Activated CD4-positive, alpha-beta memory T cell treated with anti-CD3 and anti-CD28 coated beads for 36 hours (primary cell): ENCODE measurements around the gene CSTF1. TPM values are rescaled to one million over a fixed set of nuclear protein-coding genes. Genes with fewer than 3 reads are reported as not detected.

Experiments used
- CTCF ChIA-PET: fragments of 350-600 bp; sonication (Branson Sonifier 250); formaldehyde crosslinking; loops from one replicate; lab custom pipeline; 2021; ENCODE audit warnings: antibody characterized with exemption, inconsistent platforms; lab: Charles Lee
- POLR2A ChIA-PET: fragments of 350-600 bp; sonication (Branson Sonifier 250); formaldehyde crosslinking; loops from one replicate; lab custom pipeline; 2021; ENCODE audit warnings: antibody characterized with exemption; lab: Charles Lee
- DNase-seq: peaks from one replicate; pipeline ENCODE4 v3.0.0-alpha.2; 2020
- H3K27ac Mint-ChIP-seq: one replicate; pipeline ENCODE4 v1.8.0; 2021; ENCODE audit warnings: mixed read lengths
- H3K27me3 Mint-ChIP-seq: one replicate; pipeline ENCODE4 v1.8.0; 2021; ENCODE audit warnings: mixed read lengths
- H3K36me3 Mint-ChIP-seq: one replicate; pipeline ENCODE4 v1.8.0; 2021; ENCODE audit warnings: mixed read lengths
- H3K4me1 Mint-ChIP-seq: one replicate; pipeline ENCODE4 v1.8.0; 2021; ENCODE audit warnings: low read depth, mixed read lengths
- H3K4me3 Mint-ChIP-seq: one replicate; pipeline ENCODE4 v1.8.0; 2021; ENCODE audit warnings: mild to moderate bottlenecking, mixed read lengths
- H3K9me3 Mint-ChIP-seq: one replicate; pipeline ENCODE4 v1.8.0; 2021; ENCODE audit warnings: mixed read lengths
- intact Hi-C: fragments of 100-400 bp; cut with micrococcal nuclease; formaldehyde crosslinking; loops from one replicate; pipeline ENCODE4 v1.15.1; 2023
- total RNA-seq, 2 experiments: library from RNA; stranded (reverse); gene quantifications; one replicate each; pipeline ENCODE4 v1.2.3, GENCODE V29; 2021

The CSTF1 gene
- total RNA-seq, 2 experiments from 2014 or later, result 53.9 to 56.6 TPM

- POLR2A ChIA-PET, result interaction anchor here (1.1 to 4.0 kb wide), 7 partner anchors 8 to 39 kb away, joined by 3 to 19 read pairs (median 4); partner anchors contain the start of genes CASS4 and RTF2
- intact Hi-C loops, result loop anchor here (1.0 to 2.0 kb wide), 2 partner anchors 11 to 15 kb away; no protein-coding TSS in a partner anchor
- Mint-ChIP-seq H3K4me1 (peaks cover 72% of the 10 kb centered on the region), H3K4me3 (peak overlapping the region; percentile 66), H3K27ac (peak overlapping the region; percentile 87), H3K9me3 (no peaks in the 10 kb centered on the region), H3K27me3 (no peaks in the 10 kb centered on the region), H3K36me3 (peaks cover 4% of the 10 kb centered on the region)
- DNase-seq, result peak; percentile 79
- CTCF ChIA-PET, result interaction anchor here (1.4 to 2.6 kb wide), 2 partner anchors 9 to 11 kb away, joined by 4 to 9 read pairs; no protein-coding TSS in a partner anchor
Observed at GRCh38 chr20:56429502-56429901, 37.1 kb downstream of the CSTF1 start.

GRCh38 chr20:56429941-56430340 lies 37.5 kb downstream of the CSTF1 start:
- CTCF ChIA-PET, result interaction anchor here (1.4 to 2.6 kb wide), 2 partner anchors 9 to 11 kb away, joined by 4 to 9 read pairs; no protein-coding TSS in a partner anchor
- DNase-seq, result peak; percentile 8
- Mint-ChIP-seq H3K27ac (peak overlapping the region; percentile 87), H3K27me3 (no peaks in the 10 kb centered on the region), H3K4me1 (peaks cover 69% of the 10 kb centered on the region), H3K9me3 (no peaks in the 10 kb centered on the region), H3K4me3 (peak overlapping the region; percentile 66), H3K36me3 (peaks cover 4% of the 10 kb centered on the region)
- POLR2A ChIA-PET, result interaction anchor here (0.6 to 4.0 kb wide), 5 partner anchors 9 to 39 kb away, joined by 3 to 19 read pairs (median 4); partner anchors contain the start of gene RTF2
- intact Hi-C loops, result loop anchor here (1.0 to 2.0 kb wide), 2 partner anchors 12 to 15 kb away; no protein-coding TSS in a partner anchor

- Mint-ChIP-seq H3K36me3 (peaks cover 4% of the 10 kb centered on the region), H3K4me3 (peak overlapping the region; percentile 66), H3K27ac (peak overlapping the region; percentile 87), H3K9me3 (no peaks in the 10 kb centered on the region), H3K4me1 (peaks cover 66% of the 10 kb centered on the region), H3K27me3 (no peaks in the 10 kb centered on the region)
- CTCF ChIA-PET, result interaction anchor here (1.4 to 2.6 kb wide), 2 partner anchors 10 to 12 kb away, joined by 4 to 9 read pairs; no protein-coding TSS in a partner anchor
- DNase-seq, result peak; percentile 7
- POLR2A ChIA-PET, result interaction anchor here (0.6 to 4.0 kb wide), 2 partner anchors 10 to 12 kb away, joined by 4 to 19 read pairs; no protein-coding TSS in a partner anchor
- intact Hi-C loops, result no loop called here
Observed at GRCh38 chr20:56430461-56430860, 38.0 kb downstream of the CSTF1 start.

- no peak overlapping the region for H3K27ac Mint-ChIP-seq
- peaks cover 4% of the 10 kb centered on the region for H3K36me3 Mint-ChIP-seq
- H3K4me1 Mint-ChIP-seq, result peaks cover 66% of the 10 kb centered on the region
- no peaks in the 10 kb centered on the region for H3K9me3 Mint-ChIP-seq
- no peaks in the 10 kb centered on the region for H3K27me3 Mint-ChIP-seq
- intact Hi-C loops, result no loop called here
- H3K4me3 Mint-ChIP-seq, result no peak overlapping the region
- ChIA-PET POLR2A (no interaction called here), CTCF (interaction anchor here (1.4 to 2.6 kb wide), 2 partner anchors 10 to 12 kb away, joined by 4 to 9 read pairs; no protein-coding TSS in a partner anchor)
- DNase-seq, result no peak
Observed at GRCh38 chr20:56430957-56431356, 38.5 kb downstream of the CSTF1 start.

DNA sequence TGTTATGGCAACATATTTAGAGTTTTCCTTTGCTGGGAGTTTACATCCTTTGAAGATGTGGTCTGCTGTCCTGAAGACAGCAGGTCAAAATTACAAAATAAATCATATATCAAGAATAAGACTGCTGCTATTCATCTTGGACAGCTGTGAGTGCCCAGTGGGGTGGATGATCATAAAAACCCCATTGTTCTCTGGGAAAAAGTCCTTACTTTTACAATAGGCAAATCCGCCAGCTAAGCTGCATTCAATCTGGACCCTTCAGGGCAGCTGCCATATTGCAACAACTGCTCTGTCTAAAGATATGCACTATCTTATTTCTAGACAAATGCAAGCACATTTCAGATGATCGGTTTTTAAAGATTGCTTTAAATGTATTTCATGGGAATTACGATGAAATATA lies 39.0 kb downstream of the CSTF1 start:
- POLR2A ChIA-PET, result no interaction called here
- intact Hi-C loops, result no loop called here
- Mint-ChIP-seq H3K36me3 (peaks cover 4% of the 10 kb centered on the region), H3K27ac (no peak overlapping the region), H3K4me3 (no peak overlapping the region), H3K4me1 (peaks cover 66% of the 10 kb centered on the region), H3K9me3 (no peaks in the 10 kb centered on the region), H3K27me3 (no peaks in the 10 kb centered on the region)
- CTCF ChIA-PET, result no interaction called here
- DNase-seq, result peak; percentile 6

GRCh38 chr20:56433221-56433879 lies 40.9 kb downstream of the CSTF1 start:
- CTCF ChIA-PET, result interaction anchor here (0.5 to 1.5 kb wide), 4 partner anchors 9 to 1764 kb away, joined by 3 read pairs; no protein-coding TSS in a partner anchor
- H3K27ac Mint-ChIP-seq, result peak overlapping the region; percentile 85
- intact Hi-C loops, result no loop called here
- POLR2A ChIA-PET, result interaction anchor here (1.4 to 1.8 kb wide), 3 partner anchors 12 to 21 kb away, joined by 4 to 9 read pairs (median 6); partner anchors contain the start of gene CASS4
- H3K9me3 Mint-ChIP-seq, result no peaks in the 10 kb centered on the region
- H3K4me1 Mint-ChIP-seq, result peaks cover 62% of the 10 kb centered on the region
- DNase-seq, result no peak
- H3K27me3 Mint-ChIP-seq, result no peaks in the 10 kb centered on the region
- peak overlapping the region; percentile 4 for H3K4me3 Mint-ChIP-seq
- H3K36me3 Mint-ChIP-seq, result peaks cover 4% of the 10 kb centered on the region

DNA sequence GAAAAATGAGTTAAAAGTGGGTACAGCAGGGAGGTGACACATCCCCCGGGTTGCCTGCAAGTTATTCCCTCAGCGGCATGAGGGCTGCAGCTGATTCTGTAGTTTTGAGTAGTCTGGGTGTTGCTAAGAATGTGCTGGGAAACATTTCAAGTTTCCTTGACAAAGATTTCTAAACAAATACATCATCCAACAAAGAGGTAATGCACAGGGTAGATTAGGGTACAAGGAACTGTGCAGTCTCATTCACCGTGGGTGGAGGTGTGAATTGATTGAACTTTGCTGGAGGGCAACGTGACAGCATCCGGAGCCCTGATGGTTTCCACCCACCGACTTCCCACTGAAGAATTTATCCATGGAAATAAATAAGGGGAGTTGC lies 41.4 kb downstream of the CSTF1 start:
- peak; percentile 55 for DNase-seq
- intact Hi-C loops, result no loop called here
- Mint-ChIP-seq H3K4me1 (peaks cover 59% of the 10 kb centered on the region), H3K9me3 (no peaks in the 10 kb centered on the region), H3K36me3 (peaks cover 4% of the 10 kb centered on the region), H3K4me3 (peak overlapping the region; percentile 4), H3K27me3 (no peaks in the 10 kb centered on the region), H3K27ac (peak overlapping the region; percentile 85)
- ChIA-PET POLR2A (interaction anchor here (1.4 to 1.8 kb wide), 3 partner anchors 12 to 22 kb away, joined by 4 to 9 read pairs (median 6); partner anchors contain the start of gene CASS4), CTCF (interaction anchor here (0.5 to 1.5 kb wide), 5 partner anchors 8 to 1765 kb away, joined by 3 read pairs; no protein-coding TSS in a partner anchor)

DNA sequence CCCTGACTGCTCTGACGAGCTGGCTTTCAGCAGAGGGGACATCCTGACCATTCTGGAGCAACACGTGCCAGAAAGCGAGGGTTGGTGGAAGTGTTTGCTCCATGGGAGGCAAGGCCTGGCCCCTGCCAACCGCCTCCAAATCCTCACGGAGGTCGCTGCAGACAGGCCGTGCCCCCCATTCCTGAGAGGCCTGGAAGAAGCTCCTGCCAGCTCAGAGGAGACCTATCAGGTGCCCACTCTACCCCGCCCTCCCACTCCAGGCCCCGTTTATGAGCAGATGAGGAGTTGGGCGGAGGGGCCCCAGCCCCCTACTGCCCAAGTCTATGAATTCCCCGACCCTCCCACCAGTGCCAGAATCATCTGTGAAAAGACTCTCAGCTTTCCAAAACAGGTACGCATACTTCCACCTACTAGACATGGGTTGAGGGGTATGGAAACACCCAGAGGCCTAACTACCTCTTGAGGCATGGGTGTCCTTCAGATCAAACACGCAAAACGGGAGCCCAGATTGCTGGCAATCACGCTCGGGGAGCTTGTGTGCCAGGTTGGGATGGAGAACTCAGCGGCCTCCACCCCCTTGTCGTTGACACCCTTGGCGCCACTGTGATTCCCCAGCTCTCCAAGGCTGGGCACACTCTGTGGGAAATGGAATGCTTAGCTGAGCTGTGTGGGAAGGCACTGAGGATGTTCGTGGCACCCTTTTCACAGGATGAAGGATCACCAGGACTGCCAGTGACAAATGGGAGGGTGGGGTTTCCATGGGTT lies 44.9 kb downstream of the CSTF1 start:
- ChIA-PET CTCF (interaction anchor here (0.8 kb wide), 1 partner anchor 18 kb away, joined by 3 read pairs; no protein-coding TSS in a partner anchor), POLR2A (interaction anchor here (0.7 kb wide), 1 partner anchor 14 kb away, joined by 3 read pairs; no protein-coding TSS in a partner anchor)
- Mint-ChIP-seq H3K27me3 (no peaks in the 10 kb centered on the region), H3K27ac (no peak overlapping the region), H3K9me3 (no peaks in the 10 kb centered on the region), H3K4me1 (peaks cover 60% of the 10 kb centered on the region), H3K4me3 (no peak overlapping the region), H3K36me3 (peaks cover 11% of the 10 kb centered on the region)
- intact Hi-C loops, result no loop called here
- DNase-seq, result peak; percentile 5

DNA sequence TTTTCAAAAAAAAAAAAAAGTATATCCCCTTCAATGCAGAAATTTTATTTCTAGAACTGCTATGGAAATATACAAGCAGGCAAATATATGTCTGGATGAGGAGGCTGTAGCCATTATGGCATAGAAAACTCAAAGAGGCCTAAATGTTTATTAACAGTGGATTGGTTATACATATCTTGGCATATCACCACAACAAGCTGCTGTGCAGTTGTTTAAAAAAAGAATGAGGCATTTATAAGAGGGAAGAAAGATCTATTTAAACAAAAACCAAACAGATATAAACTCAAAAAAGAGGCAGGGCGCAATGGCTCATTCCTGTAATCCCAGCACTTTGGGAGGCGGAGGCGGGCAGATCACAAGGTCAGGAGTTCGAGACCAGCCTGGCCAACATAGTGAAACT lies 45.8 kb downstream of the CSTF1 start:
- Mint-ChIP-seq H3K27ac (no peak overlapping the region), H3K4me1 (peaks cover 58% of the 10 kb centered on the region), H3K36me3 (peaks cover 13% of the 10 kb centered on the region), H3K9me3 (no peaks in the 10 kb centered on the region), H3K4me3 (no peak overlapping the region), H3K27me3 (no peaks in the 10 kb centered on the region)
- intact Hi-C loops, result no loop called here
- POLR2A ChIA-PET, result no interaction called here
- CTCF ChIA-PET, result interaction anchor here (1.2 kb wide), 1 partner anchor 15 kb away, joined by 3 read pairs; no protein-coding TSS in a partner anchor
- DNase-seq, result no peak

GRCh38 chr20:56439771-56440291 lies 47.4 kb downstream of the CSTF1 start:
- Mint-ChIP-seq H3K4me3 (peak overlapping the region; percentile 48), H3K36me3 (peaks cover 9% of the 10 kb centered on the region), H3K27me3 (no peaks in the 10 kb centered on the region), H3K4me1 (peaks cover 48% of the 10 kb centered on the region), H3K27ac (peak overlapping the region; percentile 90), H3K9me3 (no peaks in the 10 kb centered on the region)
- CTCF ChIA-PET, result interaction anchor here (1.2 kb wide), 1 partner anchor 17 kb away, joined by 3 read pairs; no protein-coding TSS in a partner anchor
- POLR2A ChIA-PET, result interaction anchor here (0.5 to 1.2 kb wide), 4 partner anchors 10 to 28 kb away, joined by 3 to 5 read pairs (median 4); partner anchors contain the start of gene CASS4
- intact Hi-C loops, result loop anchor here (1.0 to 2.0 kb wide), 4 partner anchors 15 to 29 kb away; partner anchors contain the start of gene RTF2
- peak; percentile 41 for DNase-seq
